ENCODE measurements around the gene SIL1.

The SIL1 gene

GRCh38 chr5:138972836-138973235, 225.3 kb downstream of the SIL1 start:
- no peak for DNase-seq

GRCh38 chr5:138972230-138972629, 225.9 kb downstream of the SIL1 start:
- no peak for DNase-seq

GRCh38 chr5:138969323-138970002, 228.7 kb downstream of the SIL1 start:
- DNase-seq, result no peak

GRCh38 chr5:138968601-138969000, 229.6 kb downstream of the SIL1 start:
- DNase-seq, result no peak

- no peak for DNase-seq
Observed at GRCh38 chr5:138967791-138968448, 230.2 kb downstream of the SIL1 start.

GRCh38 chr5:138966236-138966985, 231.8 kb downstream of the SIL1 start:
- no peak for DNase-seq

- DNase-seq, result no peak
Observed at GRCh38 chr5:138965626-138966025, 232.5 kb downstream of the SIL1 start.

GRCh38 chr5:138964647-138965201, 233.4 kb downstream of the SIL1 start:
- DNase-seq, result no peak

GRCh38 chr5:138963763-138964371, 234.3 kb downstream of the SIL1 start:
- no peak for DNase-seq

GRCh38 chr5:138962614-138963370, 235.4 kb downstream of the SIL1 start:
- DNase-seq, result no peak

- no peak for DNase-seq
Observed at GRCh38 chr5:138961729-138962128, 236.4 kb downstream of the SIL1 start.

- DNase-seq, result no peak
Observed at GRCh38 chr5:138961221-138961620, 236.9 kb downstream of the SIL1 start.

- DNase-seq, result no peak
Observed at GRCh38 chr5:138960145-138960692, 237.9 kb downstream of the SIL1 start.

- no peak for DNase-seq
Observed at GRCh38 chr5:138956801-138957200, 241.4 kb downstream of the SIL1 start.

GRCh38 chr5:138955671-138956295, 242.4 kb downstream of the SIL1 start:
- no peak for DNase-seq

- no peak for DNase-seq
Observed at GRCh38 chr5:138955013-138955660, 243.0 kb downstream of the SIL1 start.

GRCh38 chr5:138954257-138955012, 243.7 kb downstream of the SIL1 start:
- DNase-seq, result no peak

- no peak for DNase-seq
Observed at GRCh38 chr5:138953387-138954256, 244.5 kb downstream of the SIL1 start.

GRCh38 chr5:138952962-138953361, 245.2 kb downstream of the SIL1 start:
- DNase-seq, result no peak

Data from AML-193 (cell line).